Measurements from ENCODE around the gene NUF2. TPM values are rescaled to one million over a fixed set of nuclear protein-coding genes. Genes with fewer than 3 reads are reported as not detected.

Gene NUF2
- total RNA-seq, 1 donor from 2014 or later, result 5.8 TPM

DNA sequence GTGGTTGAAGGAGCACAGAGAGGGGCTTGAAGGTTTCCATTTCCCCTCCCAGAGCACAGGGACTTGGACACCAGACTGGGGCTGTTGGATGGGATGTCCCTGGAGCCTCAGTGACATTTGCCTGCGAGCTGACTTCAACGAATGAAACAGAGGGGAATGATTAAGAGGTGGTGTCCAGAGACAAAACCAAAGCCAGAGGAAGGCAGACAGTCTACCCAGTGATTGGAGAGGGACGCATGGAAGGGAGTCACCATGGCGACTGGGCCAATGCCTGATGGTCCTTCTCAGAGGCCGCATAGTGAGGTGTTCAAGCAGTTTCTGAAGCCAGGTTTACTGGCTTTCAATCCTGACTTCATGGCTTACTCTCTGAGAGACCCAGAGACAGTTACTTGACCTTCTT lies 77.2 kb downstream of the NUF2 start:
- Mint-ChIP-seq H3K4me1 (ENCODE audit: low read depth, unreplicated experiment) (no peaks in the 10 kb centered on the region), H3K36me3 (ENCODE audit: unreplicated experiment) (no peaks in the 10 kb centered on the region), H3K4me3 (ENCODE audit: unreplicated experiment) (no peak overlapping the region), H3K9me3 (ENCODE audit: unreplicated experiment) (no peaks in the 10 kb centered on the region), H3K27ac (ENCODE audit: unreplicated experiment) (no peak overlapping the region), H3K27me3 (ENCODE audit: unreplicated experiment) (peaks cover 2% of the 10 kb centered on the region)
- DNase-seq, result no peak
- TF ChIP-seq, protein P1, sequence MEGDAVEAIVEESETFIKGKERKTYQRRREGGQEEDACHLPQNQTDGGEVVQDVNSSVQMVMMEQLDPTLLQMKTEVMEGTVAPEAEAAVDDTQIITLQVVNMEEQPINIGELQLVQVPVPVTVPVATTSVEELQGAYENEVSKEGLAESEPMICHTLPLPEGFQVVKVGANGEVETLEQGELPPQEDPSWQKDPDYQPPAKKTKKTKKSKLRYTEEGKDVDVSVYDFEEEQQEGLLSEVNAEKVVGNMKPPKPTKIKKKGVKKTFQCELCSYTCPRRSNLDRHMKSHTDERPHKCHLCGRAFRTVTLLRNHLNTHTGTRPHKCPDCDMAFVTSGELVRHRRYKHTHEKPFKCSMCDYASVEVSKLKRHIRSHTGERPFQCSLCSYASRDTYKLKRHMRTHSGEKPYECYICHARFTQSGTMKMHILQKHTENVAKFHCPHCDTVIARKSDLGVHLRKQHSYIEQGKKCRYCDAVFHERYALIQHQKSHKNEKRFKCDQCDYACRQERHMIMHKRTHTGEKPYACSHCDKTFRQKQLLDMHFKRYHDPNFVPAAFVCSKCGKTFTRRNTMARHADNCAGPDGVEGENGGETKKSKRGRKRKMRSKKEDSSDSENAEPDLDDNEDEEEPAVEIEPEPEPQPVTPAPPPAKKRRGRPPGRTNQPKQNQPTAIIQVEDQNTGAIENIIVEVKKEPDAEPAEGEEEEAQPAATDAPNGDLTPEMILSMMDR (IDR thresholded peaks at IDR 0.05; ENCODE audit: partially characterized antibody, unreplicated experiment), result no peak

GRCh38 chr1:163399976-163400601 lies 78.3 kb downstream of the NUF2 start:
- Mint-ChIP-seq H3K4me1 (ENCODE audit: low read depth, unreplicated experiment) (no peaks in the 10 kb centered on the region), H3K36me3 (ENCODE audit: unreplicated experiment) (no peaks in the 10 kb centered on the region), H3K9me3 (ENCODE audit: unreplicated experiment) (no peaks in the 10 kb centered on the region), H3K4me3 (ENCODE audit: unreplicated experiment) (no peak overlapping the region), H3K27me3 (ENCODE audit: unreplicated experiment) (peaks cover 2% of the 10 kb centered on the region), H3K27ac (ENCODE audit: unreplicated experiment) (no peak overlapping the region)
- DNase-seq, result no peak
- TF ChIP-seq, protein P1 (IDR thresholded peaks at IDR 0.05; ENCODE audit: partially characterized antibody, unreplicated experiment), result no peak

- Mint-ChIP-seq H3K4me1 (ENCODE audit: low read depth, unreplicated experiment) (no peaks in the 10 kb centered on the region), H3K36me3 (ENCODE audit: unreplicated experiment) (no peaks in the 10 kb centered on the region), H3K4me3 (ENCODE audit: unreplicated experiment) (no peak overlapping the region), H3K27me3 (ENCODE audit: unreplicated experiment) (peaks cover 2% of the 10 kb centered on the region), H3K9me3 (ENCODE audit: unreplicated experiment) (no peaks in the 10 kb centered on the region), H3K27ac (ENCODE audit: unreplicated experiment) (no peak overlapping the region)
- TF ChIP-seq, protein P1 (IDR thresholded peaks at IDR 0.05; ENCODE audit: partially characterized antibody, unreplicated experiment), result no peak
- DNase-seq, result no peak
Observed at GRCh38 chr1:163401211-163401610, 79.5 kb downstream of the NUF2 start.

Other genes with a start within 250 kb of the NUF2 start
- gene RGS5, start 119.0 kb upstream of the NUF2 start, total RNA-seq (ENCODE audit: unreplicated experiment), result 4.9 TPM